Dendritic cell treated with granulocyte-macrophage colony-stimulating factor and Interleukin-4, amounts not matched to agents 40 ng/mL and 50 ng/mL, for 4 days (primary cell): ENCODE data around the gene POLR3C.
A peak's percentile ranks its signal among the peaks of the same experiment; 100 is the strongest.

ENCODE experiments used
- H3K27ac Mint-ChIP-seq: one replicate; pipeline ENCODE4 v1.8.0; 2022; ENCODE audit warnings: mild to moderate bottlenecking, mixed read lengths
- H3K27me3 Mint-ChIP-seq: one replicate; pipeline ENCODE4 v1.8.0; 2022; ENCODE audit warnings: mild to moderate bottlenecking, mixed read lengths
- H3K36me3 Mint-ChIP-seq: one replicate; pipeline ENCODE4 v1.8.0; 2022; ENCODE audit warnings: low read depth, mixed read lengths
- H3K4me1 Mint-ChIP-seq: one replicate; pipeline ENCODE4 v1.8.0; 2022; ENCODE audit warnings: low read depth, mixed read lengths
- H3K4me3 Mint-ChIP-seq: one replicate; pipeline ENCODE4 v1.8.0; 2022; ENCODE audit warnings: mild to moderate bottlenecking, moderate library complexity, mixed read lengths
- H3K9me3 Mint-ChIP-seq: one replicate; pipeline ENCODE4 v1.8.0; 2022; ENCODE audit warnings: mixed read lengths
- intact Hi-C: fragments of 100-400 bp; cut with micrococcal nuclease; formaldehyde crosslinking; loops from one replicate; pipeline ENCODE4 v1.15.0; 2022

Gene POLR3C

DNA sequence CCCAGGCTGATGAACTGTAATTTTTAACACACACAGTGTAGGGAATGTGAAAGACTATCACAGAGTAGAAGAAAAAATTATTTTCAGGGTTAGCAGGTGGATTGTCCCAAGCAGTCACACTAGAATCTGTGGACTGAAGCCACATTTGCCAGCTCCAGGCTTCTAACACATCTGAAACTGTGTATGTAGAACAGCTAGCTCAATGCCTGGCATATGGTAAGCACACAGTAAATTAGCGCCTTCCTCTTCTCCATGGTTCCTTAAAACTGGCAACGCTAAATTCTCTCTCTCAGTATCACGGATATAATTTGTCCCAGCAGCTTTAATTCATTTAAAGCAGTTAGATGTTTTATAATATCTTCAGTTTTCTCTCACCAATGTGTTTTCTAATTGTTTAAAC is 19.0 kb downstream of the POLR3C start:
- no peak overlapping the region for H3K27ac Mint-ChIP-seq
- H3K9me3 Mint-ChIP-seq: no peaks in the 10 kb centered on the region
- no peak overlapping the region for H3K4me3 Mint-ChIP-seq
- peaks cover 3% of the 10 kb centered on the region for H3K27me3 Mint-ChIP-seq
- intact Hi-C loops: no loop called here
- H3K4me1 Mint-ChIP-seq: no peaks in the 10 kb centered on the region
- H3K36me3 Mint-ChIP-seq: peaks cover 4% of the 10 kb centered on the region

DNA sequence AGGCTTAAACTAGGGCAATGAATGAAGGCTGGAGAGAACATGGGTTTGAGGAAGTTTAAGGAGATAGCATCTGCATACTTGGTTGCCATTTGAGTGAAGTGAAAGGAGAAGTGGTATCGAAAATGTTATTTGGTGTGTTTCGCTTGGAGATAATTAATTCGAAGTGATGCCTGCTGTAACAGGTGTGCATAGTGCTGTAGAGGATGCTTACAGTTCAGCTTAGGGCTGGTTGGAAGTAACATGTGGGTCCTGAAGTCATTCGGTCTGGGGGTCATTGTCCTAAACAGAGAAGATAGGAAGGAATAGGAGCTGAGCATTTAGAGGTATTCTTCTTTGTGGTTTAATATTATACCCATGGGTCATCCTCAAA is 21.1 kb downstream of the POLR3C start:
- Mint-ChIP-seq H3K9me3 (no peaks in the 10 kb centered on the region), H3K27ac (no peak overlapping the region), H3K4me3 (no peak overlapping the region), H3K27me3 (peaks cover 3% of the 10 kb centered on the region), H3K36me3 (peaks cover 25% of the 10 kb centered on the region), H3K4me1 (no peaks in the 10 kb centered on the region)
- intact Hi-C loops: loop anchor here (2.0 to 5.0 kb wide), 2 partner anchors 67 to 168 kb away; partner anchors contain the start of gene ITGA10

DNA sequence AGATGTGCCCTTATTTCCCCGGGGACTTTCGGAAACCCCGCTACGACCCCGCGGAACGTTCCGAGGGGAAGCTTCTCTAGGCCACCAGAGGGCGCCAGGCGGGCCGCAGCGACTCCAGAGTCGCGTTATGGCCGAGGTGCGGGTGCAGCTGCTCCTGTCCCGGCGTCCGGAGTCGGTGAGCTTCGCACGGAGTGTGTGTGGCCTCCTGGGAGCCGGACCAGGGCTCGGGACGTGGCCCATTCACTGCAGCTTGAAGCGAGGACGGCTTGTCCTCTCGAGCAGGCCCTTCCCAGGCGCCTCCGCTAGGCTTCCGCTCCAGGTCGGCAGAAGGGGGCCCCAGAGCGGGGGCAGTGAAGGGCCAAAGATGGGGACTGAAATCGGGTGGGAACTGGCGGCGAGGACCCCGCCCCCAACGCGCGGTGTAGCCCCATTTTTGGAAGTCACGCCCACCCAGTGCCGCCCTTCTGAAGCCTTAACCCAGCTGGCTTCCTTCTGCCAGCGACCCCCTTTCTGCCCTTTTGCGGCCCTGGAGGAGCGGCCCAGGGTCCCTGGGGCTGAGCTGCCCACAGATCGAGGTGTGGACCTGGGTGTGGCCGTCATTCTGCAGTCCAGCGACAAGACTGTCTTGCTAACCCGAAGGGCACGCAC is 21.6 kb downstream of the POLR3C start, which contains the start of gene NUDT17:
TSS of gene NUDT17 (plus strand) at position 117 of the 648 bp plus-strand sequence. CDS start at position 128, 11 bp downstream.
- Mint-ChIP-seq H3K9me3 (no peaks in the 10 kb centered on the region), H3K4me1 (no peaks in the 10 kb centered on the region), H3K36me3 (peaks cover 30% of the 10 kb centered on the region), H3K27me3 (peaks cover 3% of the 10 kb centered on the region), H3K4me3 (no peak within 1 kb of the TSS), H3K27ac (no peak within 1 kb of the TSS)
- intact Hi-C loops: loop anchor here (2.0 to 5.0 kb wide), 2 partner anchors 67 to 167 kb away; partner anchors contain the start of gene ITGA10

DNA sequence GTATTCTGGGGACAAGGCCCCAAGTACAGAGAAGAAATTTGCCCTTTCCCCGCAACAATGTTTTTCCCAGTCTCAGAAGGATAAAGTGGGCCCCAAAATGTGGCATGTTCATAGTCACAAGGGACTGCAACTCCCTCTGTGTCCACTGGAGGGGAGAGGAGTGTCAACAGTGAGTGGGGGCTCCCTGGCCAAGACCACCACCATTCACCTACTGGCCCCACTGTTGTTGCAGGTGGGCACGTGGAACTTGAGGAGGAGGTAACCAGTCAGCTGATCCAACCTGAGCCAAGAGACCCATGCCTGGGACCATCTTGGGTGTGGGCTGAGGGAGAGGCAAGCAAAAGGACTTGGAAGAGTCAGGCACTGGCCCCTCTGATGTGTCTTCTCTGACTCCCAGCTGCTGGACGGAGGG is 22.2 kb downstream of the POLR3C start:
- Mint-ChIP-seq H3K27me3 (peaks cover 3% of the 10 kb centered on the region), H3K4me3 (no peak overlapping the region), H3K4me1 (no peaks in the 10 kb centered on the region), H3K27ac (no peak overlapping the region), H3K9me3 (no peaks in the 10 kb centered on the region), H3K36me3 (peaks cover 36% of the 10 kb centered on the region)
- intact Hi-C loops: loop anchor here (5.0 kb wide), 1 partner anchor 66 kb away; the partner anchor contains the start of gene ITGA10

DNA sequence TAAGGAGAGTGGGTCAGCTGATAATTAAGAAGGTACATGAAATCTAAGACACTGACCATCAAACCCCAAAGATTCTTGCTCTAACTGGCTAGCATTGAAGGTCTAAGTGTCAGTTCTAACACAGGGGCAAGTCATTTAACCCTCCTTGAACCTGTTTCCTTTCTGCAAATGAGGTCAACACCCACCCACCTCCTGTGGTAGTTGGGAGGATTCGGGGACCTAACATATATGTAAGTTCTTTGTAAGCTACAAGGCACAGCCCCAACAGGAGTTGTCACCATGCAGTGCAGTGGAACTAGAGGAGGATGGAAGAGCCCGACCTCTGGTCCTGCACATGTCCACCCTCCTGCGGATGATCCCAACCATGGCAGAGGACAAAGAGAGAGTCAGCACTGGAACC is 23.8 kb downstream of the POLR3C start:
- H3K27ac Mint-ChIP-seq: no peak overlapping the region
- intact Hi-C loops: loop anchor here (5.0 kb wide), 1 partner anchor 64 kb away; the partner anchor contains the start of gene ITGA10
- no peak overlapping the region for H3K4me3 Mint-ChIP-seq
- peaks cover 52% of the 10 kb centered on the region for H3K36me3 Mint-ChIP-seq
- H3K4me1 Mint-ChIP-seq: no peaks in the 10 kb centered on the region
- H3K9me3 Mint-ChIP-seq: no peaks in the 10 kb centered on the region
- H3K27me3 Mint-ChIP-seq: peaks cover 3% of the 10 kb centered on the region

DNA sequence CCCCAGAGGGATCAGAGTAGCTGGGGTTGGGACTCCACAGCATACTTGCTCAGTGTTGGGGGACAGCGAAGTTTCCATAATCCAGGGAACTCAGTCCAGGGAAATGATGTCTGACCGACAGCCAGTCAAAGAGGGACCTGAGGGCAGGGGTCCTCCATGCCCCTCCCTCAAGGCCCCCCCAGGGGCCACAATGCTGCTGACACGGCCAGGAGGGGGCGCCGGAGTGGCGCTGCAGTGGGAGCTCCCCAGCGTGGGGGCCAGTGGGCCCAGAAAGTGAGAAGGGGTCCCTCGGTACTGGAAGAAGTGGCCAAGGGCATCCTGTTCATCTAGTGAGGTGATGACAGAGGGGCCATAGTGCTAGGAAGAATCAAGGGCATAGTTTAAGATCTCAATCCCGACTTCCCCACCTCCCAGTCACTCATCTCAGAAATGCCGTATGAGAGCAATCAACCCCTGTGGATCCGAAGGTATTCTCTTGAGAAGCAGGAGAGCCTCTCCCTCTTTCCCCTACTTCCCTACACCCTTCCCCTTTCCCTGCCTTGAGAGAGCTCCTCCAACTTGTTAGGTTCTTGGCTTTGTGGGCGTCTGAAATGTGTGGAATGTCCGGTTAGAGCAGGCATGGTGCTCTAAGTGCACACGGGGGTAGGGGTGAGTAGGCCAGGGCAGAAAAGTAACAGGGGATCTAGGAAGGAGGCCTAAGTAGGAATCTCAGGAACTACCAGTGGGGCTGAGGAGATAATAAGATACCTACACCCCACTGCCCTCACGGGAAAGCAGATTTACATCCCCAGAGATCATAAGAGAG is 25.6 kb downstream of the POLR3C start:
- H3K9me3 Mint-ChIP-seq: no peaks in the 10 kb centered on the region
- H3K4me3 Mint-ChIP-seq: no peak overlapping the region
- intact Hi-C loops: loop anchor here (5.0 kb wide), 1 partner anchor 63 kb away; the partner anchor contains the start of gene ITGA10

DNA sequence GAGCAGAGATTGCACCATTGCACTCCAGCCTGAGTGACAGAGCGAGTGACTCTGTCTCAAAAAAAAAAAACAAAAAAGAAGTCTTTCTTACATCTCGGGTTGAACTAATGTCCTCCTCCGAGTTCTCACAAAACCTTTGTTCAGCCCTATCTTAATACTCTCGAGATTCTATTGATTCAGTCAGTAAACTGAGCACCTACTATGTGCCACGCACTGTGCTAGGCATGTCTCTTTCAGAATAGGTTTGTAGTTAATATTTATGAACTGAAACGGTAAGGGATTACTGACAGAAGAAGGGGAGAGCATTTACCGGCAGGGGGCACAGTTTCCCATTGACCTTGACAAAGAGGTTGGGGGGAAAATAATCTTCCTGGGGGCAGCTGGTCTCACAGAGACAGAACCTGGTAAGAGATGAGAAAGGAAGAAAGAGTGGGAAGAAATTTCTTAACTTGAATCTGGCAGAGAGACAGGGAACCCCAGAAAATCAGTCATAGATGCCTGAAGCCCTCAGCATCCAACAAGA is 31.5 kb downstream of the POLR3C start:
- intact Hi-C loops: no loop called here
- Mint-ChIP-seq H3K36me3 (peaks cover 81% of the 10 kb centered on the region), H3K27me3 (no peaks in the 10 kb centered on the region), H3K4me1 (peaks cover 15% of the 10 kb centered on the region), H3K27ac (no peak overlapping the region), H3K9me3 (no peaks in the 10 kb centered on the region), H3K4me3 (no peak overlapping the region)

More for the DNA sequence above, 25.6 kb downstream of the POLR3C start:
- peaks cover 69% of the 10 kb centered on the region for H3K36me3 Mint-ChIP-seq
- H3K27me3 Mint-ChIP-seq: peaks cover 3% of the 10 kb centered on the region
- H3K4me1 Mint-ChIP-seq: no peaks in the 10 kb centered on the region
- no peak overlapping the region for H3K27ac Mint-ChIP-seq

DNA sequence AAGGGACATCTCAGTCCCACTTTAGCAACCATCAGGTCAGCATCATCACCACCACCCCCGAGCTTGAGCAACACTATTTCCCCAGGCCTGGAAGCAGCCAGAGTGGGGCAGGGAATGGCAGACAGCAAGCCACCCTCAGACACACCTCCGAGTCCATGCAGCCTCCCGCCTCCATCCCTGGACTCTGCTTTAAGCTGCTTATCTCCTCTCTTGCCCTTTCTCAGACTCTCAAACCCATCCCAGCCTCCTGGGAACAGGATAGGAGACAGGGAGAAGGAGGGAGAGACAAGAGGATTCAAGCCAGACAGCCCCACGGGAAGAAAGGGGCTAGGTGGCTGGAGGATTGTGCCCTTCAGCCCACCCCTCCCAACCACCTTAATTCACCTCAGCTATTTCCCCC is 33.2 kb downstream of the POLR3C start:
- intact Hi-C loops: no loop called here
- Mint-ChIP-seq H3K9me3 (no peaks in the 10 kb centered on the region), H3K36me3 (peaks cover 64% of the 10 kb centered on the region), H3K27ac (no peak overlapping the region), H3K27me3 (no peaks in the 10 kb centered on the region), H3K4me3 (no peak overlapping the region), H3K4me1 (peaks cover 15% of the 10 kb centered on the region)

DNA sequence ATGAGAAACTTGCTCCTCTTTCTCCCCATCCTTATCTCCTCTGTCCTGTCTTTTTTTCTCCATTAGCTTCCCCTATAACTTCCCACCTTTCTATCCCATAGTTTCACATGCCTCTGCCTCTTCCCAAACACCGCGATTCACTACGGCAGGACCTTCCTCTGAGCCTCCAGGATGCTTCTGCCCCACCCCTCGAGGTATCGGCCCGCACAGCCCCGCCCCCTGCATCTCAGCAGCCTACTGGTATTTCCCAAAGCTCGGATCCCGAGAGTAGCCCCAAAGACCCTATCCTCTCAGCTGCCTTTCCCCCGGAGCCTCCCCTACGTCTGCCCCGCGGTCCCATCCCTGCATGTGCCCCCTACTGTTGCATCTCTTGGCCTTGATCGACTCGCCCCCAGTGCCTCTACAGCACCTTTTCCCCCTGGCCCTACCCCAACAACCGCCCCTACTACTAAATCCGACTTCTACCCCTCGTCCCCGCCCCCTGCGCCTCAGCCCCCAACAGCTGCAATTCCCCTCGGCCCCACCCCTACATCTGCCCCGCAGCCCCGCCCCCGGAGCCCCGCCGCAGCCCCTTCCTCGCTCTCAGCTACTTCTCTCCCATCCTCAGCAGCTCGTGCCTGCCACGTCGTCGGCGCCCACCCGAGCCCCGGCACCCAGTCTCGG is 34.4 kb downstream of the POLR3C start:
- H3K36me3 Mint-ChIP-seq: peaks cover 52% of the 10 kb centered on the region
- H3K4me3 Mint-ChIP-seq: peak overlapping the region; percentile 98
- H3K4me1 Mint-ChIP-seq: peaks cover 15% of the 10 kb centered on the region
- intact Hi-C loops: no loop called here
- no peaks in the 10 kb centered on the region for H3K27me3 Mint-ChIP-seq
- H3K9me3 Mint-ChIP-seq: no peaks in the 10 kb centered on the region
- peak overlapping the region; percentile 96 for H3K27ac Mint-ChIP-seq

GRCh38 chr1:145858901-145859490 is 35.0 kb downstream of the POLR3C start, which contains the start of gene PIAS3:
Gene PIAS3, minus strand, starts transcription at chr1:145859081. Its CDS starts 91 bp downstream, at chr1:145858990.
- Mint-ChIP-seq H3K9me3 (no peaks in the 10 kb centered on the region), H3K27me3 (no peaks in the 10 kb centered on the region), H3K4me1 (peaks cover 15% of the 10 kb centered on the region), H3K36me3 (peaks cover 45% of the 10 kb centered on the region), H3K27ac (peak within 1 kb of the TSS; percentile 96), H3K4me3 (peak within 1 kb of the TSS; percentile 98)
- intact Hi-C loops: no loop called here

DNA sequence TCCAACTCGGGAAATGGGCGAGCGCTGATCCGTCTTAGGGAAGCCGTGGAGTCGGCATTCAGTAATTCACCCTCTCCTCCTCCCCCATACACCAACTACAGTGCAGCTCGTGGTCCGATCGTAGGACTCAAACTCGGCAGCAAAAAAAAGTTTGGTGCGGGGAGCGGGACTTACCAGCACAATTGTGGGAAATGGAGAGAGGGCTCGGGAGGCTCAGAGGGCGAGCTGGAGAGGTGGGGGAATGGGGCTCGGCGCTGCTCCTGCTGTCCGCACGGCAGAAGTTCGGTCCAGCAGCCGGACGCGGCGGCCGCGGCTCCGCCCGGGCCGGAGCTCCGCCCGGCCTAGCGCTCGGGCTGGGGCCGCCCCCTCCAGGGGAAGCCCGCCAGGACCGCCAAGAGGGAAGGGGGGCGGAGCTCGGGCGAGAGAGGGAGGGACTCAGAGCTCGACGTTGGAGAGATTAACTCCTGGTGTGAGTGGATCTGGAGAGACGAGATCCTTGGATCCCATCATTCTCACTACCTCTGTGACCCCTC is 35.6 kb downstream of the POLR3C start:
- intact Hi-C loops: no loop called here
- H3K27ac Mint-ChIP-seq: peak overlapping the region; percentile 96

DNA sequence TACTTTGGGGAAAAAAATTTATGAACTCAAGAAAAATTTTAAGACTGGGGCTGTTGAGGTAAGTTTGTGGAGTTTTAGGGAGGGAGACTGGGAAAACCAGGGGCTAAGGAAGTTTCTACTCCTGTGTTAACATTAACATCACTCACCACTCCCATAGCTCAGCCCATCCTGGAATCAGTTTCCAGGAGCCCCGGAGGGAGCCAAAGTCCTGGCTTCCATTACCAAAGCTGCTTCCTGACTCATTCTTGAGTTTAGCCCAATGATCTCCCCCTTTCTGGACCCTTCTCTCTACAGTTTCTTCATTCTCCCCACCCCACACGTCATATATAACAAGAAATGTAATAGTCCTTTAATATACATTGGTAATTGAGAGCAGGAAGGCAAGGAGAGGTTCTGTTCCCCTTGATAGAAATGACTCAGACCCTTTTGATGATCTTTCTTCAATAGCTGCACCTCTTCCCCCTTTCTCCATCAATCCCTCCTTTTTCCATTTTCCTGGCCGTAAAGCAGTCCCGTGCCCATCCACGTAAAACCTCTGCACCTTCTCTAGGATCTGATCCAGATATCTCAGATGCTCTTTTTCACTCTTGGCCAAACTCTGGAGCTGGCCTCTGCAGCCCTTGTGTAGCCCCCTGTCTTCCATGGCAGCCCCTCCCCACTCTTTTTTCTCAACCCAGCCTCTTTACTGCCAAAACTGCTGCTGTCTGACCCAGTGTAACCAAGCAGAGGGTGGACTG is 39.5 kb downstream of the POLR3C start:
- Mint-ChIP-seq H3K4me3 (no peak overlapping the region), H3K27me3 (no peaks in the 10 kb centered on the region), H3K36me3 (peaks cover 11% of the 10 kb centered on the region), H3K4me1 (peaks cover 5% of the 10 kb centered on the region), H3K27ac (no peak overlapping the region), H3K9me3 (no peaks in the 10 kb centered on the region)
- intact Hi-C loops: no loop called here

More for the DNA sequence above, 35.6 kb downstream of the POLR3C start:
- Mint-ChIP-seq H3K27me3 (no peaks in the 10 kb centered on the region), H3K4me3 (peak overlapping the region; percentile 98), H3K9me3 (no peaks in the 10 kb centered on the region), H3K36me3 (peaks cover 40% of the 10 kb centered on the region), H3K4me1 (peaks cover 15% of the 10 kb centered on the region)
